PC-9 (cell line): ENCODE measurements around the gene NOD1.

Experiments
- EZH2 ChIP-seq: fragments of 200-600 bp; sonication (generic); IDR thresholded peaks from 2 replicates; pipeline ENCODE4 v1.8.0; 2017; ENCODE audit warnings: antibody characterized with exemption, low read depth
- TF ChIP-seq, protein P1 (sequence below): fragments of 200-600 bp; sonication (generic); conservative IDR thresholded peaks from 2 replicates; pipeline ENCODE4 v1.6.1; 2017; ENCODE audit warnings: mixed run types, antibody characterized with exemption, mild to moderate bottlenecking, moderate library complexity

DNA sequence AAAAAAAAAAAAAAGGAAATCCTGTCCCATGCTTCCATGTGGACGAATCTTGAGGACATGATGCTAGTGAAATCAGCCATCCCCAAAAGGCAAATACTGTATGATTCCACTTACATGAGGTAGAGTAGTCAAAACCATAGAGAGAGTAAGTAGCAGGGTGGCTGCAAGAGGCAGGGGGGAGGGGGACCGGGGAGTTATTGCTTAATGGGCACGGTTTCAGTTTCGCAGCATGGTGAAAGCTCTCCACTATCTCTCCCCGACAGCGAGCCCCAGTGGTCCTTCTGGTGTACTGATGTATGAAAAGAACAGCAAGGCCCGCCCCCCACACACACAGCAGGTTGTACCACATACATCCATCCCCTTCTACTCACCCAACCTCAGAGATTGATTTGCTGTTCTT is 32.8 kb downstream of the NOD1 start:
- TF ChIP-seq, protein P1, sequence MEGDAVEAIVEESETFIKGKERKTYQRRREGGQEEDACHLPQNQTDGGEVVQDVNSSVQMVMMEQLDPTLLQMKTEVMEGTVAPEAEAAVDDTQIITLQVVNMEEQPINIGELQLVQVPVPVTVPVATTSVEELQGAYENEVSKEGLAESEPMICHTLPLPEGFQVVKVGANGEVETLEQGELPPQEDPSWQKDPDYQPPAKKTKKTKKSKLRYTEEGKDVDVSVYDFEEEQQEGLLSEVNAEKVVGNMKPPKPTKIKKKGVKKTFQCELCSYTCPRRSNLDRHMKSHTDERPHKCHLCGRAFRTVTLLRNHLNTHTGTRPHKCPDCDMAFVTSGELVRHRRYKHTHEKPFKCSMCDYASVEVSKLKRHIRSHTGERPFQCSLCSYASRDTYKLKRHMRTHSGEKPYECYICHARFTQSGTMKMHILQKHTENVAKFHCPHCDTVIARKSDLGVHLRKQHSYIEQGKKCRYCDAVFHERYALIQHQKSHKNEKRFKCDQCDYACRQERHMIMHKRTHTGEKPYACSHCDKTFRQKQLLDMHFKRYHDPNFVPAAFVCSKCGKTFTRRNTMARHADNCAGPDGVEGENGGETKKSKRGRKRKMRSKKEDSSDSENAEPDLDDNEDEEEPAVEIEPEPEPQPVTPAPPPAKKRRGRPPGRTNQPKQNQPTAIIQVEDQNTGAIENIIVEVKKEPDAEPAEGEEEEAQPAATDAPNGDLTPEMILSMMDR = no peak
- no peak for TF ChIP-seq EZH2
